GM12875 (cell line): Measurements from ENCODE around the gene ZHX3.

Source experiments
- H3K4me3 ChIP-seq: one replicate; pipeline ENCODE4 v1.5.1; 2011; ENCODE audit warnings: low read depth, low read length, control low read depth
- TF ChIP-seq, protein P1 (sequence below): IDR thresholded peaks from 2 replicates; pipeline ENCODE4 v1.5.1; 2011; ENCODE audit warnings: low read depth, mild to moderate bottlenecking, control low read depth, inconsistent platforms, low read length, moderate library complexity, borderline replicate concordance; ENCODE audit not compliant: insufficient read depth

ZHX3 gene, protein sequence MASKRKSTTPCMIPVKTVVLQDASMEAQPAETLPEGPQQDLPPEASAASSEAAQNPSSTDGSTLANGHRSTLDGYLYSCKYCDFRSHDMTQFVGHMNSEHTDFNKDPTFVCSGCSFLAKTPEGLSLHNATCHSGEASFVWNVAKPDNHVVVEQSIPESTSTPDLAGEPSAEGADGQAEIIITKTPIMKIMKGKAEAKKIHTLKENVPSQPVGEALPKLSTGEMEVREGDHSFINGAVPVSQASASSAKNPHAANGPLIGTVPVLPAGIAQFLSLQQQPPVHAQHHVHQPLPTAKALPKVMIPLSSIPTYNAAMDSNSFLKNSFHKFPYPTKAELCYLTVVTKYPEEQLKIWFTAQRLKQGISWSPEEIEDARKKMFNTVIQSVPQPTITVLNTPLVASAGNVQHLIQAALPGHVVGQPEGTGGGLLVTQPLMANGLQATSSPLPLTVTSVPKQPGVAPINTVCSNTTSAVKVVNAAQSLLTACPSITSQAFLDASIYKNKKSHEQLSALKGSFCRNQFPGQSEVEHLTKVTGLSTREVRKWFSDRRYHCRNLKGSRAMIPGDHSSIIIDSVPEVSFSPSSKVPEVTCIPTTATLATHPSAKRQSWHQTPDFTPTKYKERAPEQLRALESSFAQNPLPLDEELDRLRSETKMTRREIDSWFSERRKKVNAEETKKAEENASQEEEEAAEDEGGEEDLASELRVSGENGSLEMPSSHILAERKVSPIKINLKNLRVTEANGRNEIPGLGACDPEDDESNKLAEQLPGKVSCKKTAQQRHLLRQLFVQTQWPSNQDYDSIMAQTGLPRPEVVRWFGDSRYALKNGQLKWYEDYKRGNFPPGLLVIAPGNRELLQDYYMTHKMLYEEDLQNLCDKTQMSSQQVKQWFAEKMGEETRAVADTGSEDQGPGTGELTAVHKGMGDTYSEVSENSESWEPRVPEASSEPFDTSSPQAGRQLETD

DNA sequence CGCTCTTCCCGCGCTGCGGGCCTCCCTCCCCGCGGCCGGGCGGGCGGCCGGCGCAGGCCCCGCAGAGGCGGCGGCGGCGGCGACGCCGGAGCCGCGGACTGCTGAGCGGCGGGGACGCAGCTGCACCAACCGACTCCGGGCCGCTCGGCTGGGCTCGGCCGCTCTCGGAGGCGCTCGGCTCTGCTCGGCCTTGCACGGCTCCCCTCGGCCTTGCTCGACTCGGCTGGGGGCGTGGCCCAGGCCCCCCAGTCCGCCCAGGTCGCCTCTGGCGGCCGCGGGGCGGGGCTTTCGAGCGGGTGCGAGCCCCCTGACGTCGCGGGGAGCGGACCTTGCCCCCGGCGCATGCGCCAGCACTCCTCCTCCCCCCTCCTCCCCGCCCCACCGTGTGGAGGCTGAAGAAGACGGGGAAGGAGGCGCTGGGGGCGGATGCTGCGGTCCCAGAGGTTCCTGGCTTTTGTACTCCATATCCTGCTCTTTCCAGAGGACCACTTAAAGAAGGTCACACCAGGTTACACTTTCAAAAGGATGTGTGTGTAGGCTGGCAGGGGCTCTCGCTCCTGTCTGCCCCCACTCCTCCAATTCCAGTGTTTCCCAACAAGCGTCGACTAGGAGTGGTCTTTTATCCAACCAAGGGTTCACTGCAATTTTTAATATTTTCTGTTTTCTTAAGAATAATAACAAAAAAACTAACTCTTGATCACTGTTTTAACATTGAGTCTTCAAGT is at the start of gene ZHX3:
Gene ZHX3 (minus strand): TSS at position 186 of the 725 bp plus-strand sequence. CDS start 112,815 bp downstream, outside the sequence.
- TF ChIP-seq, protein P1, sequence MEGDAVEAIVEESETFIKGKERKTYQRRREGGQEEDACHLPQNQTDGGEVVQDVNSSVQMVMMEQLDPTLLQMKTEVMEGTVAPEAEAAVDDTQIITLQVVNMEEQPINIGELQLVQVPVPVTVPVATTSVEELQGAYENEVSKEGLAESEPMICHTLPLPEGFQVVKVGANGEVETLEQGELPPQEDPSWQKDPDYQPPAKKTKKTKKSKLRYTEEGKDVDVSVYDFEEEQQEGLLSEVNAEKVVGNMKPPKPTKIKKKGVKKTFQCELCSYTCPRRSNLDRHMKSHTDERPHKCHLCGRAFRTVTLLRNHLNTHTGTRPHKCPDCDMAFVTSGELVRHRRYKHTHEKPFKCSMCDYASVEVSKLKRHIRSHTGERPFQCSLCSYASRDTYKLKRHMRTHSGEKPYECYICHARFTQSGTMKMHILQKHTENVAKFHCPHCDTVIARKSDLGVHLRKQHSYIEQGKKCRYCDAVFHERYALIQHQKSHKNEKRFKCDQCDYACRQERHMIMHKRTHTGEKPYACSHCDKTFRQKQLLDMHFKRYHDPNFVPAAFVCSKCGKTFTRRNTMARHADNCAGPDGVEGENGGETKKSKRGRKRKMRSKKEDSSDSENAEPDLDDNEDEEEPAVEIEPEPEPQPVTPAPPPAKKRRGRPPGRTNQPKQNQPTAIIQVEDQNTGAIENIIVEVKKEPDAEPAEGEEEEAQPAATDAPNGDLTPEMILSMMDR: no peak

DNA sequence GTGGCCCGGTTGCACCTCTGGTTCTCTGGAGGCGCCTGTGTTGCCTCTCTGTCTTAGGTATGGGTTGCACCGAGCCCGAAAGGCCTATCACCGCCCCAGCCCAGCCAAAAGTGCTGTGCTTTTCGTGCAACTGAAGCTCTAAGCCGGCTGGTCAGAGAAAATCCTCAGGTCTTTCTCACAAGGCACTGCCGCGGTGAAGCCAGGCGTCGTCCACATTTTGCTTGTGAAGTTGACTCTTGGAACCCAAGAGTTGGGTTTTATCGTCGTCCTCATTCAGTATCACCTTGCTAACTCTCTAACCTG is 49.8 kb upstream of the ZHX3 start:
- TF ChIP-seq, protein P1: no peak
- H3K4me3 ChIP-seq: no peak overlapping the region

More for the DNA sequence above, at the start of gene ZHX3:
- H3K4me3 ChIP-seq: peak within 1 kb of the TSS; percentile 57

DNA sequence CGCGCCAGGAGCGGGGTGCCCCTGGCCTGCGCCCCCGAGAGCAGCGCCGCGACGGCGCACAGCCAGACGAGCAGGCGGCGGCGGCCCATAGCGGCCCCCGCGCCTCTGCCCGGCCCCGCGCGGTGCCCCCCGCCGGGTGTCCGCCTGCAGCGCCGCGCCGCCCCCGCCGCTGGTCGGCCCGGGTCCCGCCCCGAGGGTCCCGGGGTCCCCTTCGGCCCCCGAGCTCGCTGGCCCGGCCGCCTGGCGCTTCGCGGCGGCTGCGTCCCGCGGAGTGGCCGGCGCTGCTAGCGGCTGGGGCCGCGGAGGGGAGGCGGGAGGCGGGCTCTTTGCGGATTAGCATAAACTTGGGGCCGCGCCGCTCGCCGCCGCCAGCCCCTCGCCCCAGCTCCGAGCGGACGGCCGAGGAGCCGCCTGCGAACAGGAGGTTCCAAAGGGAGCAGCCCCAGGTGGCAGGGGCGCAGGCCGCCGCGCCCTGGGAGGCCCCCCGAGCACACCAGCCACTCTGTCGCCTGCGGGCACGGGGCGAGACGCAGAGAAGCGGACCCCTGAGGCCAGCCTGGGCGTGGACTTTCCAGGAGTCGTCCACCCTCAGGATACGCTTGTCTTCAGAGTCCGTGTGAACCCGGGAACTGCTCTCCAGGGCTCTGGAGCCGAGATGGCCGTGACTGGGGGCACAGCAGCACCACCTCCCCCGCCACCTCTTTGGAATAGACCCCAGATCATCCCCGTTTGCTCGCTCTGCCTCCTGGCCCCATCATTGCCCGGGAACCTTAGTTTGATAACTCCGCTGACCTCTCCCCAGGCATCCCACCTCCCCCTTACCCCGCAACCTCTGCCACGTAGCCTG is 49.2 kb upstream of the ZHX3 start, which contains the start of gene EMILIN3:
Gene EMILIN3 (minus strand): TSS at position 273 of the 847 bp plus-strand sequence. CDS start 184 bp downstream, at position 89.
- TF ChIP-seq, protein P1: no peak
- no peak within 1 kb of the TSS for H3K4me3 ChIP-seq

DNA sequence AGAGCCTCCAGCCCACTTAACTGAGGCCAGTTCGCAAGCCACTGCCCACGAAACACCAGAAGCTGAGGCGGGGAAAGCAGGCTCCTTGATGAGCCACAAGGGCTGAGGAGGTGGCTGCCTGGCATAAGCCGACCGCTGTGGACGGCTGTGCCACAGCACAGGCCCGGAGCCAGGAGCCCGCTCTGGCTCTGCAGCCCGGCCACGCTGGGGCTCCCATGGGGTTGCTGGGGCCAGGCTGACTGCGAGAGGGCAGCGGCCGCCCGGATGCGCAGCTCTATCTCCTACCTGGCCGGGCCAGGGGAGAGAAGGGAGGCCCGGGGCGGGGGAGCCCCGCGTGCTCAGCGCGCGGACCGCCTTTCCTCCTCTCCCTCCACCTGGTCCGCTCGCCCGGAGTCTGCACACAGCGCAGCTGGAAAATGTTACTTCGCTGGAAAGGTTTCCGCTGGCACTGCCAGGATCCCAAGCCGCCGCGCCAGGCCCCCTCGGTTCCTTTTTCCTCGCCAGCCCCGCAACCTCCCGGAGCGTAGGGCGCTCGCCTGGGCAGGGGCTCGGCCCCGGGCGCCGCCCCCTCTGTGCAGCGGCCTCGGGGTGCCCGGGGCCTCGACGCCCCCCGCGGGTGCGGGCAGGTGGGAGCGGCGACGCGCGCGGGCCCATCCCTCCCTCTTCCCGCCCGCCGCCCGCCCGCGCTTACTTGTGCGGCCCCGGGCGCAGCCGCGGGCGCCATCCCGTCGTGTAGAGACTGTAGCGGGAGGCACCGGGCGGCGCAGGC is 48.4 kb upstream of the ZHX3 start:
- TF ChIP-seq, protein P1: no peak
- no peak overlapping the region for H3K4me3 ChIP-seq

DNA sequence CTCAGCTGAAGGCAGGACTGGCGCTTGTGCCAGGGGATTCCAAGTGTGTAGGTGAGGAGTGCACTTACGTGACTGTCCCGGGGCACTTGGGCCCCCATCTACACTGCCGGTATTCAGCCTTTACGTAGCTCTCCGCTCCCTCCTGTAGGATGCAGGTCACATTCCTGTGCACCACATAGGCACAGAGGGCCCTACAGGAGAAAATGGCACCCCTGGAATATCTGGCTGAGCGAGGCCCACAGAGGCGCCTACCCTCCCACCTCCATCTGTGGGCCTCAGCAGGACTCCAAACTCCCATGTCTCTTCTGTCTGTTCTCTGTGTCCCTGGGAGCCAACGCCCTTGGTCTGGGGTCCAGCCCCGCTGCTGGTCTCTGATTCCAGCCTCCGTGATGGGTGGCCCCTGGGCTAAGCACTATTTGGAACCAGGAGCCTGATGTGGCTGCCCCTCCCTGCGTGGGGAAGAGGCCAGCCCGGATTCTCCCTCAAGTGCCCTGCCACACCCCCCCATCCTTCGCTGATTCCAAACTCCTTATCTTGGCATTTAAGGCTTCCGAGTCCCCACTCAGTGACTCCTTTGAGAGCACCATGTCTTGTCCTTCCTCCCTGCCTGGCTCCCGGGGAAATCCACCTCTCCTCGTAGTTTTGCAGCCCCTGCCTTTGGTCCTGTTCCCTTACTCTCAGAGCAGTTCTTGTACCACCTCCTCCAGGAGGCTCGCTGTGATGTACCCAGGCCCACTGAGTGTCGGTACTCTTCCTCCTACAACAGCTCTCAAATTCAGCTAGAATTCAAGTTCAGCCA is 47.6 kb upstream of the ZHX3 start:
- TF ChIP-seq, protein P1: no peak
- no peak overlapping the region for H3K4me3 ChIP-seq
